ENCODE data around the gene COL4A2.
A peak's percentile ranks its signal among the peaks of the same experiment; 100 is the strongest.
"Not testable (repeated sequence)": the region's sequence is repeated elsewhere in the genome, so short reads cannot be mapped to it uniquely, and the experiment has no call there.

The COL4A2 gene

DNA sequence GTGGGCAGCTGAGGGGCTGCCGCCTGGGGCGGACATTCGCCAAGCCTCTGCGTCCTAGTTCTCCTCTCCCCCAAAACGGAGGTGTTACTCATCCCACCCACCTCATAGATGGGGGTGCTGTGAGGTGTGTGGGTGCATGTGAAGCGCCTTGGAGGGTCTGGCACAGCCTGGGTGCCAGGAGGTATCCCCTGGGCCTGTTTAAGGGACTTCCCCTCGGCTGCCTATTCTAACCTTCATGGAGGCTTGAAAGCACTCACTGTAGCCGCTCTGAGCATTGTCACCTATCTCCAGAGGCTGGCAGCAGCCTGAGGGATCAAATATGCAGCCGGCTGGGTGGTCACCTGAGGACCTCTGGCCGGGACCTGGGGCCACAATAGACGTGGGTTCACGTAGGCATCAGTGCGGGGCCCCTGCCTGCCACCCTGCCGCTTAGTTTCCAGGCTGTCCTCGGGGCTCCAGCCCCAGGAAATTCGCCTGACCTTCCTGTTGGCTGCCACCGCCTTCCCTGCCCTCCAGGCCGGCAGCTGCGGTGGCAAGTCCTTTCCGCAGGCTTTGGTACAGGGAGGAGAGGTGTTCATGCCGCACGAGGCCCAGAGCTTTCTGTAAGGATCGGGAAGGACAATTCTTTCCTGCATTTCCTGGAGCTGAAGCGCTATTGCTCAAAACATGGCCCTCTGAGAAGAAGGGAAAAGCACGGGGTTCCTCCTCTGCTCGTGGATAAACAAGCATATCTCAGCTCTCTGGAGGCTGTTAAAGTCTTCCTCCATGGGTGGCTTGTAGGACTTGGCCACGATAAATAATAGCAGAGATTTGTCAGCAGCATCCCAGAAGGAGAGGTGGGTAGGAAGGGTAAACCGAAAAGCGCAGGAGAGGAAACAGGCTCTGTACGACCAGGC, 4.6 kb downstream of the COL4A2 start:
- no peak overlapping the region for H3K4me3 ChIP-seq (ENCODE audit: low read length)
- TF ChIP-seq, protein P1, sequence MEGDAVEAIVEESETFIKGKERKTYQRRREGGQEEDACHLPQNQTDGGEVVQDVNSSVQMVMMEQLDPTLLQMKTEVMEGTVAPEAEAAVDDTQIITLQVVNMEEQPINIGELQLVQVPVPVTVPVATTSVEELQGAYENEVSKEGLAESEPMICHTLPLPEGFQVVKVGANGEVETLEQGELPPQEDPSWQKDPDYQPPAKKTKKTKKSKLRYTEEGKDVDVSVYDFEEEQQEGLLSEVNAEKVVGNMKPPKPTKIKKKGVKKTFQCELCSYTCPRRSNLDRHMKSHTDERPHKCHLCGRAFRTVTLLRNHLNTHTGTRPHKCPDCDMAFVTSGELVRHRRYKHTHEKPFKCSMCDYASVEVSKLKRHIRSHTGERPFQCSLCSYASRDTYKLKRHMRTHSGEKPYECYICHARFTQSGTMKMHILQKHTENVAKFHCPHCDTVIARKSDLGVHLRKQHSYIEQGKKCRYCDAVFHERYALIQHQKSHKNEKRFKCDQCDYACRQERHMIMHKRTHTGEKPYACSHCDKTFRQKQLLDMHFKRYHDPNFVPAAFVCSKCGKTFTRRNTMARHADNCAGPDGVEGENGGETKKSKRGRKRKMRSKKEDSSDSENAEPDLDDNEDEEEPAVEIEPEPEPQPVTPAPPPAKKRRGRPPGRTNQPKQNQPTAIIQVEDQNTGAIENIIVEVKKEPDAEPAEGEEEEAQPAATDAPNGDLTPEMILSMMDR (conservative IDR thresholded peaks at IDR 0.05; ENCODE audit: low read length), result no peak
- DNase-seq (ENCODE audit: low read depth), result no peak

DNA sequence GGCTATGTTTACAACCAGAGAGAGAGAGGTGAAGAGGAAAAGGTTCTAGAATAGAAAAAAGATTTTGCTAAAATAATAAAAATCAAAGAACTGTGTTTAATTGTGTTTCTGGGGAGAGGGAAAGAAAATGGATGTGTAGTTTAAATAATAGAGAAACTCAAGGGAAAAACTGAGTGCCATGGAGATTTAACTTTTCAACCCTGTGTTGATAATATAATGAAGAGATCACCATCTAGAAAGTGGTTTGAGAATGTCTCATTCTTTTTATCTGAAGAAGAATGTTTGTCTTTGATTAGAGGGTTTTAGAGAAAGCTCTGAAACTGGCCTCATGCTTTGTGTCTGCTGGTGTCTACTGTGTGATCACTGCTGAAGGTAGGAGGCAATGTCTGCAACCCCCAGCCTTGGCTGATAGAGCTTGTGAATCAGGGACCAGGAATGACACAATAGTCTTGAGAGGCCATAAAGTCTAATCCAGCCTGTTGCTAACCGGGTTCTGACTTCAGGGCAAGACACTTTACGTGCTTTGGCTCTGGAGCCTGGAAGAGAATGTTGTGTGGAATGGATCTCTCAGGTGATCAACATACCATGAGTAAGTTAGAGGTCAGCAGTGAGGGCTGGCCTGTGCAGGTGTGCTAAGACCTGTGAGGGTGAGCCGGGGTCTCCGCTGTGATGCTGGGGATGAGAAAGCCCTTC, 5.4 kb downstream of the COL4A2 start:
- peak; percentile 90 for DNase-seq (ENCODE audit: low read depth)
- TF ChIP-seq, protein P1 (conservative IDR thresholded peaks at IDR 0.05; ENCODE audit: low read length), result peak; percentile 42
- no peak overlapping the region for H3K4me3 ChIP-seq (ENCODE audit: low read length)

DNA sequence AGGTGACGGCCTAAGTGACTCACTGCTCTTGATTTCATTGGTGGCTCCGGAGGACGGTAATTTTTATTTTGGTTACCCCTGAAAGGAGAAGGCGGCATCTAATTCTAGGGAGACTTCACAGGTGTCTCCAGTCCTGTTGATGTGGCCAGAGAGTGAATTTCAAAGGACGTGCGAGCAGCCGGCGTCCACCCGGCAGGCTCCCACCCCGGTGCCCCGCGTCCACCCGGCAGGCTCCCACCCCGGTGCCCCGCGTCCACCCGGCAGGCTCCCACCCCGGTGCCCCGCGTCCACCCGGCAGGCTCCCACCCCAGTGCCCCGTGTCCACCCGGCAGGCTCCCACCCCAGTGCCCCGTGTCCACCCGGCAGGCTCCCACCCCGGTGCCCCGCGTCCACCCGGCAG, 6.2 kb downstream of the COL4A2 start:
- DNase-seq (ENCODE audit: low read depth); H3K4me3 ChIP-seq (ENCODE audit: low read length): not testable (repeated sequence)

DNA sequence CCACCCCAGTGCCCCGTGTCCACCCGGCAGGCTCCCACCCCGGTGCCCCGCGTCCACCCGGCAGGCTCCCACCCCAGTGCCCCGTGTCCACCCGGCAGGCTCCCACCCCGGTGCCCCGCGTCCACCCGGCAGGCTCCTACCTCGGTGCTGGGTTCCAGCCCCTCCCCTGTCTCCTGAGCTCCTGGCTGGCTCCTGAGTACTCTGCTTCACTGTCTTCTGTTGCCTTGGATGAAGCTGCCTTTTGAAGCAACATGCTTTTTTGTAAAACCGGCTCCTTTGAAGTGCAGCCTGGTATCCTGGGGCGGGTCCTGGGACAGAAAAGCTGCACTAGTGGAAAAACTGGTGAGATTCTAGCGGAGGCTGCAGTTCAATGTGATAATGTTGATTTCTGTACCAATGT, 6.6 kb downstream of the COL4A2 start:
- DNase-seq (ENCODE audit: low read depth); H3K4me3 ChIP-seq (ENCODE audit: low read length): not testable (repeated sequence)

DNA sequence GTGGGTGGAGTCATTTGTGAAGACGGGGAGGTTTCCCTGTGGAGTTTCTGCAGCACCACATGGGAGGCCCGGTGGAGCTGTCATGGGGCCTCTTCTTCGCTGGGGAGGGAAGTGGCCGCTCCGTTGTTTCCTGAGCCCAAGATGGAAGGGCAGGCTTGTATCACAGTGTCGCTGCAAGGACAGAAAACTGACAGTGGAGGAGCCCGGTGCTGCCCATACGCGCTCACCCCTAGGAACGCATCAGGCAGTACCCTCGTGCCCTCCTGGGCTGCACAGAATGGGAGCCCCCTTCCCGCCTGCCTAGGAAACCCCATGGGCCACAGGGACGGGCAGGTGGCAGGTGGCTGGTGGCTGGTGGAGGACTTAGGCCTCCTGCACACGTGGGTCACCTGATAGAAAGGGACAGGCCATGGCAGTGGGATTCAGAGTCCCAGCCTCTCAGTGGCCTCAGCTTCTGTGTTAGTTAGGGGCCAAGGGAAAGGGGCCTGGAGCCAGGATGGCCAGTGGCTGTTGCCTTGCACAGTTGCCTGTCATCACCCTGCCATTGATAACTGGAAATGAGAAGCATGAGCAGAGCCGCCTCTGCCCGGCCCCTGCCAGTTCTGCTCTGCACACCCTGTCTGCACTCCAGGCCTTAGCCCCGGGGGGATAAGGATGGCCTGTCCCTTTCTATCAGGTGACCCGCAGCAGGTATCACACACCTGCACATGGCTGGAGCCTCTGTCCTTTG, 7.6 kb downstream of the COL4A2 start:
- TF ChIP-seq, protein P1 (conservative IDR thresholded peaks at IDR 0.05; ENCODE audit: low read length), result no peak
- no peak for DNase-seq (ENCODE audit: low read depth)
- H3K4me3 ChIP-seq (ENCODE audit: low read length), result no peak overlapping the region

DNA sequence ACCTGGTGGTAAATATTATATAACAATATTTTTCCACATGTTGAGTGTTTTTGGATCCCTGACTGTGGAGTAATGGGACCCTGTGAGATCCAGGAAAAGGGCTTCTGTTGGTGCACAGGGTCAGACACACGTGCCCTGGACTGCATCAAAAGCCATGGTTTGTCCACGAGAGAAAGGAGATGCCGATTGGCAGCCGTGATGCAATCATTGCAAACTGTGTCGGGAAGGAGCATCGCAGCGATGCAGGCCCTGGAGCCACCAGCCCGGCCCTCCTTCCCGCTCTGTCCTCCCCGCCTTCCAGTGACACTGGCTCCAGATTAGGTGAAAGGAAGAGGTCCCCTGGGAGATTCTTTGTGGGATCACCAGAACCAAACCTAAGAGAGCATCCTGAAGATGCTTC, 9.1 kb downstream of the COL4A2 start:
- H3K4me3 ChIP-seq (ENCODE audit: low read length), result no peak overlapping the region
- DNase-seq (ENCODE audit: low read depth), result no peak
- TF ChIP-seq, protein P1 (conservative IDR thresholded peaks at IDR 0.05; ENCODE audit: low read length), result no peak

DNA sequence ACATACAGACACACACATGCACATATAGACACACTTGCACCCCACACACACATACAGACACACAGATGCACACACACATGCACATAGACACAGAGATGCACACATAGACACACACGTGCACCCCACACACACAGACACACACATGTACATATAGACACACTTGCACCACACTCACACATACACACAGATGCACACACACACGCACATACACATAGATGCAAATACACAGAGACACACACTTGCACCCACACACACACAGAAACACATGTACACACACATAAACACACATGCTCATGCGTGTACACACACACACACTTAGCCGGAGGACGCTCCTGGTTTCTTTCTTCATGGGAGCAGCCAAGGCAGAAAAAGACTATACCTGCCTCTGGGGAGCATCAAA, 10.0 kb downstream of the COL4A2 start:
- no peak for DNase-seq (ENCODE audit: low read depth)
- no peak overlapping the region for H3K4me3 ChIP-seq (ENCODE audit: low read length)
- TF ChIP-seq, protein P1 (conservative IDR thresholded peaks at IDR 0.05; ENCODE audit: low read length), result no peak

Measured in AG10803 (cell line).